Thoracic aorta (tissue), 2 donors: ENCODE results near the gene USP36. TPM values are rescaled to one million over a fixed set of nuclear protein-coding genes. Genes with fewer than 3 reads are reported as not detected.

Source experiments
- ATAC-seq: fragments of 150-250 bp; one replicate; pipeline ENCODE4 v1.8.0; 2017; ENCODE audit warnings: low read depth; ENCODE audit not compliant: insufficient number of reproducible peaks, low FRiP score
- DNase-seq: peaks from one replicate; pipeline ENCODE4 v3.0.0-alpha.2; 2020; ENCODE audit warnings: low spot score
- H3K27ac ChIP-seq, 2 donors: fragments of 200-600 bp; sonication (generic); 1 replicate in 1 of 2; 2 replicates in 1 of 2; pipeline ENCODE4 v1.5.1; 2016; ENCODE audit warnings: mild to moderate bottlenecking in 2 of 2, moderate library complexity in 2 of 2
- H3K27me3 ChIP-seq: fragments of 200-600 bp; sonication (generic); replicated peaks from 2 replicates; pipeline ENCODE4 v1.6.0; 2016; ENCODE audit warnings: mild to moderate bottlenecking; ENCODE audit not compliant: insufficient read depth
- H3K36me3 ChIP-seq: fragments of 200-600 bp; sonication (generic); one replicate; pipeline ENCODE4 v1.5.1; 2016
- H3K4me1 ChIP-seq, 2 donors: fragments of 200-600 bp; sonication (generic); 1 replicate in 1 of 2; 2 replicates in 1 of 2; pipeline versions ENCODE4 v1.5.1 to v1.6.0; 2016; ENCODE audit warnings: low read depth in 2 of 2, mild to moderate bottlenecking in 1 of 2; ENCODE audit not compliant: control insufficient read depth in 1 of 2
- H3K4me3 ChIP-seq: fragments of 200-600 bp; sonication (generic); 2 replicates; pipeline ENCODE4 v1.5.1; 2016; ENCODE audit warnings: mild to moderate bottlenecking
- H3K9me3 ChIP-seq: fragments of 200-600 bp; sonication (generic); 2 replicates; pipeline ENCODE4 v1.5.1; 2016
- total RNA-seq, 2 donors: library from RNA; depleted of rRNA; stranded (reverse); fragments of >200 nt; gene quantifications; one replicate each; pipeline versions ENCODE4 v1.1.0 to v1.2.3, GENCODE V29; 2016
- TF ChIP-seq, protein P1 (sequence below): fragments of 200-600 bp; sonication (generic); IDR thresholded peaks from one replicate; pipeline ENCODE4 v1.5.1; 2019; ENCODE audit warnings: antibody characterized with exemption

USP36 gene
- total RNA-seq, 2 donors from 2014 or later: 40.3 to 95.9 TPM

DNA sequence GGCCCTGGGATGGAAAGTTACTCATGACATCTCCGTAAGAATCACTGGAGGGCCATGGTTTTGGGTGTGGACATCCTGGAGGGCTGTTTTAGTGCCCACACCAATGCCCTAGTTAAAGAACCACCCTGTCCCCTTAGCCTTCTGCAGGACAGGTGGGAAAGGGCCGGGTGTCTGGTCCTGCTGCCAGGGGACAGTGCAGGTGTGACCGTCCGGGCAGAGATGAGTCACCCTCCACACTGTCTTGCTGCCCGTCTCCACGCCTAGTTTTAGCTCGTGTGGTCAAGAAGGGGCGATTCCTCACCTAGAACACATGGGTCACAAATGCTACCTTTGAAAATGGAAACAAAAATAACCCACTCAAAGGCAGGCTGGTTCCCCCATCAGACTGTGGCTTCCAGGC, 45.3 kb upstream of the USP36 start:
- TF ChIP-seq, protein P1, sequence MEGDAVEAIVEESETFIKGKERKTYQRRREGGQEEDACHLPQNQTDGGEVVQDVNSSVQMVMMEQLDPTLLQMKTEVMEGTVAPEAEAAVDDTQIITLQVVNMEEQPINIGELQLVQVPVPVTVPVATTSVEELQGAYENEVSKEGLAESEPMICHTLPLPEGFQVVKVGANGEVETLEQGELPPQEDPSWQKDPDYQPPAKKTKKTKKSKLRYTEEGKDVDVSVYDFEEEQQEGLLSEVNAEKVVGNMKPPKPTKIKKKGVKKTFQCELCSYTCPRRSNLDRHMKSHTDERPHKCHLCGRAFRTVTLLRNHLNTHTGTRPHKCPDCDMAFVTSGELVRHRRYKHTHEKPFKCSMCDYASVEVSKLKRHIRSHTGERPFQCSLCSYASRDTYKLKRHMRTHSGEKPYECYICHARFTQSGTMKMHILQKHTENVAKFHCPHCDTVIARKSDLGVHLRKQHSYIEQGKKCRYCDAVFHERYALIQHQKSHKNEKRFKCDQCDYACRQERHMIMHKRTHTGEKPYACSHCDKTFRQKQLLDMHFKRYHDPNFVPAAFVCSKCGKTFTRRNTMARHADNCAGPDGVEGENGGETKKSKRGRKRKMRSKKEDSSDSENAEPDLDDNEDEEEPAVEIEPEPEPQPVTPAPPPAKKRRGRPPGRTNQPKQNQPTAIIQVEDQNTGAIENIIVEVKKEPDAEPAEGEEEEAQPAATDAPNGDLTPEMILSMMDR: no peak
- DNase-seq (no peak), ATAC-seq (no peak)
- no peak overlapping the region for H3K4me3 ChIP-seq
- H3K9me3 ChIP-seq: no peaks in the 10 kb centered on the region
- H3K36me3 ChIP-seq: peaks cover 4% of the 10 kb centered on the region
- H3K27ac ChIP-seq: peak overlapping the region in 1 of 2 donors; percentile 91
- H3K4me1 ChIP-seq: peaks cover 47 to 72% of the 10 kb centered on the region in 2 donors
- no peaks in the 10 kb centered on the region for H3K27me3 ChIP-seq

DNA sequence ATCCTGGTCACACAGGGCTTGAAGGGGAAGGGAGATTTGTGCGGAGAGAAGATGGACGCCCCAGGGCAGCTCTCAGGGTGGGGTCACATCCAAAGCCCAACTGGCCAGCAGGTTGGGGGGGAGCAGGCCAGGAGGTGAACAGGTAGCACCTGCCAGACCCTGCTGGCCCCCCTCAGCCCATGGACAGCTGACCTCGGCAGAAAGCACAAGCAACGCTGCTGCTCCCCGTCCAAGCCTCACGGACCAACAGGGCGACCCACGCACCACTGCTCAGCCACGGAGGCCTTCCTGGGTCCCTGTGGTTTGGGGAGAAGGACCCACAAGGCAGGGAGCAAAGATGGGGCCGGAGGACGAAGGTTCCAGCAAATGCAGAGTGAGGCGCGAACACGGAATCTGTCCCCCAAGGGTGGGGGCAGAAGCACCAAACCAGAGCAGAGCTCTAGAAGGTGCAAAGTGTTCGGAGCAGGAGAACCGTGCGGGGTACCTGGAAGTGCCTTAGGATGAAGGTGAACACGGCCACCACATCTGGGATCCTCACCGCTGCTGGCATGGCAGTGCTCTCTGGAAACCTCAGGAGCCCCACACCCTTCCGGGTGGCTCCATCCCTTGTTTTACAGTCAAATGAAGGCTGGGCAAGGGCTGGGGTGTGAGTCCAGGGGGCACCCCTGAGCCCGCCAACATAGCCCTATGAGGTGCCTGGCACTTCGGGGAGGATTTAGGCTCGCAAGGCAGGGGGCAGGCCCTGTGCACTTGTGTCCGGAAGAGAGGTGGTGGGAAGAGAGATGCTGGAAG, 44.5 kb upstream of the USP36 start:
- Histone ChIP-seq H3K27me3 (no peaks in the 10 kb centered on the region), H3K36me3 (no peaks in the 10 kb centered on the region), H3K27ac (peak overlapping the region; percentile 87 to 91), H3K9me3 (no peaks in the 10 kb centered on the region), H3K4me3 (peak overlapping the region; percentile 59), H3K4me1 (peaks cover 48 to 78% of the 10 kb centered on the region in 2 donors)
- no peak for ATAC-seq
- TF ChIP-seq, protein P1: no peak
- no peak for DNase-seq

DNA sequence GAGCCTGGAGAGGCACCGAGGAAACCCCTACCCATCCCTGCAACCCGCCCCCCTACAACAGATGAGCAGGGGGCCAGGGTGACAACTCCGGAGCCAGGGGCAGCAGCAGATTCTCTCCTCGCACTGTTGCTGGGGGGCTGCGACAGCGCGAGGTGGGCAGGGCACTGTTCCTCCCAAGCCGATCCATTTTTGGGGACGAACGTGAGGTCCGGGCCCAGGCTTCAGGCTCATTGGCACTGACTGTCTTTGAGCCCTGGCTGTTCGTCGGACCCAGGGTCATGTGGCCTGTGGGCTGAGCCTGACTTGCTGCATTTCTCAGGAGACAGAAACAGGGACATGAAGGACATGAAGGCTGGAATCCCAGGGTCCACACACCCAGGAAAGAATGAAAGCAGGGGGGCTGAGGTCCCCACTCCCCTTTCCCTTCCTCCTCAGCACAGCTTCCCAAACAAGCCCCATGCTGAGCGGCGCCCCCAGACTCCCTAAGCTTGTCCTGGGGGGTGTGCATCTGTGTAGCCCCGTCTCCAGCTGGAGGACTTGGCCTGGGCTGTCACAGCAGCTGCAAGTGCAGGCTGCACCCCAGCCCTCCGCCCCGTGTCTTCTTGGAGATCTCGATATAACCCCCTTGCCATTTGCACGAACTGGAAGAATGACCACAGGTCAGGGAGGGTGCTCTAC, 43.7 kb upstream of the USP36 start:
- TF ChIP-seq, protein P1: no peak
- H3K27me3 ChIP-seq: no peaks in the 10 kb centered on the region
- peak overlapping the region; percentile 59 for H3K4me3 ChIP-seq
- H3K27ac ChIP-seq: peak overlapping the region; percentile 87 to 91
- ATAC-seq (no peak), DNase-seq (no peak)
- H3K36me3 ChIP-seq: no peaks in the 10 kb centered on the region
- no peaks in the 10 kb centered on the region for H3K9me3 ChIP-seq
- H3K4me1 ChIP-seq: peaks cover 45 to 78% of the 10 kb centered on the region in 2 donors

DNA sequence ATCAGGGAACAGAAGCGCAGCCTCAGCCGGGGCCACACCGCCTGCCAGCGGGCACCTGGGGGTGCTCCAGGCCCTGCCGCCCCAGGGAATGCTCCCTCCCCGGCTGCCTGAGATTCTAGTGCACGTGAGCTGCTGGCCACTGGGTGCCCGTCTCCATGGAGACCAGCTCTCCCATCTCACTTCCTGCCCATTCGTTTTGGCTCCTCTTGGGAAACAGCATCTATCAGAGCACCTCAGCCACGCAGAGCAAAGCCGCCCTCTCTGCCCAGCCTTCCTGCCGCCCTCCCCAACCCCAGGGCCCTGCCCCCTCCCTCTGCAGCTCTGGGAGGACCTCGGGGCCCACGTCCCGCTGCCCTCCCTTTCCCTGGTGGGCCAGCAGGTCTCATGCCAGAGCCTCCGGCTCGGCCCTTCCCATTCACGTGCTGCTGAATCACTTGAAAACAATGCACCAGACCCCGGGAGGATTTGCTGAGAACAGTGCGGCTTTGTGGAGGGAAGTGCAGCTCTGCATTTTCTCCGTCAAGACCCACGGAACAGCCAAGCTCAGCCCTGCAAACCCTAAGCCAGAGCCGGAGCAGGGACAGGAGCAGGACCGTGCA, 43.0 kb upstream of the USP36 start:
- TF ChIP-seq, protein P1: no peak
- peak overlapping the region; percentile 59 for H3K4me3 ChIP-seq
- peak; percentile 61 for ATAC-seq
- no peaks in the 10 kb centered on the region for H3K27me3 ChIP-seq
- H3K4me1 ChIP-seq: peaks cover 47 to 80% of the 10 kb centered on the region in 2 donors
- peak; percentile 38 for DNase-seq
- no peaks in the 10 kb centered on the region for H3K9me3 ChIP-seq
- no peaks in the 10 kb centered on the region for H3K36me3 ChIP-seq
- H3K27ac ChIP-seq: peak overlapping the region; percentile 87 to 91

DNA sequence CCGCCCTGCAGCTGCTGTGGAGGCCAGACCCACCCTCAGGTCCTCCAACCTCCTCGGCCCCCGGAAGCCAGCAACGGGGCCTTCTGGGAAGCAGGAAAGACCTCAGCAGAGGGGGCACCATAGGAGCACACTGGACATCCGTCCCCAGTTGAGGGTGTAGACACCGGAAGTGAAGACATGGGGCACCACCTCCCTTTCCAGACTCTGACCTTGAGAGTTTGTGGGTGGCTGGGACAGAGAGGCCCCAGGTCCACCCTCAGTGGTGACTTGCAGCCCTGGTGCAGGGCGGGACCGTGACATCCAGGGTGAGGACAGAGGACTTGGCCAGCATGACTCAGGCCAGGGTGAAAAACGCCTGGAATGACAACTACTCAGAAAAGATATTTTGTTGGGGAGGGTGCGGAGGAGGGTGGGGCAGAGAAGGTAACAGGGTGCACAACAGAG, 42.5 kb upstream of the USP36 start:
- ATAC-seq (peak; percentile 72), DNase-seq (peak; percentile 81)
- H3K27me3 ChIP-seq: no peaks in the 10 kb centered on the region
- H3K4me3 ChIP-seq: peak overlapping the region; percentile 59
- H3K9me3 ChIP-seq: no peaks in the 10 kb centered on the region
- H3K36me3 ChIP-seq: no peaks in the 10 kb centered on the region
- TF ChIP-seq, protein P1: no peak
- H3K27ac ChIP-seq: peak overlapping the region; percentile 87 to 91
- H3K4me1 ChIP-seq: peaks cover 51 to 82% of the 10 kb centered on the region in 2 donors
